Measurements from ENCODE around the gene CAMTA1.

CAMTA1 gene

GRCh38 chr1:7294636-7295035 lies 509.4 kb downstream of the CAMTA1 start:
- no peak overlapping the region for H3K4me3 ChIP-seq (ENCODE audit: low read depth in 1 of 5, low read length in 5 of 5)
- no peaks in the 10 kb centered on the region for H3K36me3 ChIP-seq (ENCODE audit: control insufficient read depth in 5 of 5, insufficient read depth in 5 of 5, low read length in 5 of 5)
- no peak overlapping the region for H3K9ac ChIP-seq (ENCODE audit: low read length in 5 of 5)
- H3K4me1 ChIP-seq (ENCODE audit: control insufficient read depth in 5 of 5, insufficient read depth in 5 of 5, low read length in 5 of 5), result peaks cover 6 to 37% (median 32%) of the 10 kb centered on the region in 5 donors
- peaks cover 0 to 4% (median 3%) of the 10 kb centered on the region in 5 donors for H3K9me3 ChIP-seq (ENCODE audit: control insufficient read depth in 5 of 5, low read length in 5 of 5)
- no peak overlapping the region for H3K27ac ChIP-seq (ENCODE audit: low read depth, low read length)
- H3K27me3 ChIP-seq (ENCODE audit: control insufficient read depth in 5 of 5, insufficient read depth in 4 of 5, low read length in 5 of 5), result peaks cover 0 to 3% (median 0%) of the 10 kb centered on the region in 5 donors

- Histone ChIP-seq H3K4me1 (ENCODE audit: control insufficient read depth in 5 of 5, insufficient read depth in 5 of 5, low read length in 5 of 5) (peaks cover 5 to 39% (median 36%) of the 10 kb centered on the region in 5 donors), H3K27ac (ENCODE audit: low read depth, low read length) (no peak overlapping the region), H3K9me3 (ENCODE audit: control insufficient read depth in 5 of 5, low read length in 5 of 5) (peaks cover 0 to 4% (median 3%) of the 10 kb centered on the region in 5 donors), H3K27me3 (ENCODE audit: control insufficient read depth in 5 of 5, insufficient read depth in 4 of 5, low read length in 5 of 5) (peaks cover 0 to 3% (median 0%) of the 10 kb centered on the region in 5 donors), H3K9ac (ENCODE audit: low read length in 5 of 5) (no peak overlapping the region), H3K36me3 (ENCODE audit: control insufficient read depth in 5 of 5, insufficient read depth in 5 of 5, low read length in 5 of 5) (no peaks in the 10 kb centered on the region), H3K4me3 (ENCODE audit: low read depth in 1 of 5, low read length in 5 of 5) (no peak overlapping the region)
These were observed 510.7 kb downstream of the CAMTA1 start for GRCh38 chr1:7295946-7296345.

GRCh38 chr1:7296968-7297367 lies 511.7 kb downstream of the CAMTA1 start:
- no peaks in the 10 kb centered on the region for H3K36me3 ChIP-seq (ENCODE audit: control insufficient read depth in 5 of 5, insufficient read depth in 5 of 5, low read length in 5 of 5)
- no peak overlapping the region for H3K4me3 ChIP-seq (ENCODE audit: low read depth in 1 of 5, low read length in 5 of 5)
- H3K4me1 ChIP-seq (ENCODE audit: control insufficient read depth in 5 of 5, insufficient read depth in 5 of 5, low read length in 5 of 5), result peaks cover 3 to 33% (median 26%) of the 10 kb centered on the region in 5 donors
- H3K9me3 ChIP-seq (ENCODE audit: control insufficient read depth in 5 of 5, low read length in 5 of 5), result peaks cover 0 to 4% (median 3%) of the 10 kb centered on the region in 5 donors
- peaks cover 0 to 3% (median 0%) of the 10 kb centered on the region in 5 donors for H3K27me3 ChIP-seq (ENCODE audit: control insufficient read depth in 5 of 5, insufficient read depth in 4 of 5, low read length in 5 of 5)
- no peak overlapping the region for H3K9ac ChIP-seq (ENCODE audit: low read length in 5 of 5)
- no peak overlapping the region for H3K27ac ChIP-seq (ENCODE audit: low read depth, low read length)

- peaks cover 3 to 25% (median 17%) of the 10 kb centered on the region in 5 donors for H3K4me1 ChIP-seq (ENCODE audit: control insufficient read depth in 5 of 5, insufficient read depth in 5 of 5, low read length in 5 of 5)
- H3K27ac ChIP-seq (ENCODE audit: low read depth, low read length), result no peak overlapping the region
- H3K36me3 ChIP-seq (ENCODE audit: control insufficient read depth in 5 of 5, insufficient read depth in 5 of 5, low read length in 5 of 5), result no peaks in the 10 kb centered on the region
- H3K9ac ChIP-seq (ENCODE audit: low read length in 5 of 5), result no peak overlapping the region
- H3K4me3 ChIP-seq (ENCODE audit: low read depth in 1 of 5, low read length in 5 of 5), result no peak overlapping the region
- peaks cover 0 to 4% (median 3%) of the 10 kb centered on the region in 5 donors for H3K9me3 ChIP-seq (ENCODE audit: control insufficient read depth in 5 of 5, low read length in 5 of 5)
- H3K27me3 ChIP-seq (ENCODE audit: control insufficient read depth in 5 of 5, insufficient read depth in 4 of 5, low read length in 5 of 5), result peaks cover 0 to 3% (median 0%) of the 10 kb centered on the region in 5 donors
These were observed 512.9 kb downstream of the CAMTA1 start for GRCh38 chr1:7298145-7298544.

GRCh38 chr1:7298749-7299151 lies 513.5 kb downstream of the CAMTA1 start:
- no peak overlapping the region for H3K9ac ChIP-seq (ENCODE audit: low read length in 5 of 5)
- no peak overlapping the region for H3K4me3 ChIP-seq (ENCODE audit: low read depth in 1 of 5, low read length in 5 of 5)
- no peak overlapping the region for H3K27ac ChIP-seq (ENCODE audit: low read depth, low read length)
- peaks cover 0 to 3% (median 0%) of the 10 kb centered on the region in 5 donors for H3K27me3 ChIP-seq (ENCODE audit: control insufficient read depth in 5 of 5, insufficient read depth in 4 of 5, low read length in 5 of 5)
- peaks cover 3 to 25% (median 17%) of the 10 kb centered on the region in 5 donors for H3K4me1 ChIP-seq (ENCODE audit: control insufficient read depth in 5 of 5, insufficient read depth in 5 of 5, low read length in 5 of 5)
- H3K9me3 ChIP-seq (ENCODE audit: control insufficient read depth in 5 of 5, low read length in 5 of 5), result peaks cover 0 to 4% (median 3%) of the 10 kb centered on the region in 5 donors
- no peaks in the 10 kb centered on the region for H3K36me3 ChIP-seq (ENCODE audit: control insufficient read depth in 5 of 5, insufficient read depth in 5 of 5, low read length in 5 of 5)

- H3K4me3 ChIP-seq (ENCODE audit: low read depth in 1 of 5, low read length in 5 of 5), result peak overlapping the region in 1 of 5 donors; percentile 4
- peak overlapping the region; percentile 34 for H3K27ac ChIP-seq (ENCODE audit: low read depth, low read length)
- H3K36me3 ChIP-seq (ENCODE audit: control insufficient read depth in 5 of 5, insufficient read depth in 5 of 5, low read length in 5 of 5), result no peaks in the 10 kb centered on the region
- peaks cover 0 to 4% (median 3%) of the 10 kb centered on the region in 5 donors for H3K9me3 ChIP-seq (ENCODE audit: control insufficient read depth in 5 of 5, low read length in 5 of 5)
- H3K27me3 ChIP-seq (ENCODE audit: control insufficient read depth in 5 of 5, insufficient read depth in 4 of 5, low read length in 5 of 5), result peaks cover 0 to 3% (median 0%) of the 10 kb centered on the region in 5 donors
- peak overlapping the region in 1 of 5 donors; percentile 31 for H3K9ac ChIP-seq (ENCODE audit: low read length in 5 of 5)
- H3K4me1 ChIP-seq (ENCODE audit: control insufficient read depth in 5 of 5, insufficient read depth in 5 of 5, low read length in 5 of 5), result peaks cover 3 to 25% (median 17%) of the 10 kb centered on the region in 5 donors
These were observed 514.1 kb downstream of the CAMTA1 start for GRCh38 chr1:7299329-7299799.

- Histone ChIP-seq H3K9me3 (ENCODE audit: control insufficient read depth in 5 of 5, low read length in 5 of 5) (peaks cover 0 to 4% (median 3%) of the 10 kb centered on the region in 5 donors), H3K27me3 (ENCODE audit: control insufficient read depth in 5 of 5, insufficient read depth in 4 of 5, low read length in 5 of 5) (peaks cover 0 to 3% (median 0%) of the 10 kb centered on the region in 5 donors), H3K9ac (ENCODE audit: low read length in 5 of 5) (no peak overlapping the region), H3K36me3 (ENCODE audit: control insufficient read depth in 5 of 5, insufficient read depth in 5 of 5, low read length in 5 of 5) (no peaks in the 10 kb centered on the region), H3K27ac (ENCODE audit: low read depth, low read length) (peak overlapping the region; percentile 34), H3K4me1 (ENCODE audit: control insufficient read depth in 5 of 5, insufficient read depth in 5 of 5, low read length in 5 of 5) (peaks cover 3 to 25% (median 17%) of the 10 kb centered on the region in 5 donors), H3K4me3 (ENCODE audit: low read depth in 1 of 5, low read length in 5 of 5) (no peak overlapping the region)
These were observed 514.7 kb downstream of the CAMTA1 start for GRCh38 chr1:7299994-7300393.

GRCh38 chr1:7300893-7301663 lies 515.8 kb downstream of the CAMTA1 start:
- H3K4me1 ChIP-seq (ENCODE audit: control insufficient read depth in 5 of 5, insufficient read depth in 5 of 5, low read length in 5 of 5), result peaks cover 3 to 25% (median 17%) of the 10 kb centered on the region in 5 donors
- peaks cover 0 to 4% (median 3%) of the 10 kb centered on the region in 5 donors for H3K9me3 ChIP-seq (ENCODE audit: control insufficient read depth in 5 of 5, low read length in 5 of 5)
- no peaks in the 10 kb centered on the region for H3K36me3 ChIP-seq (ENCODE audit: control insufficient read depth in 5 of 5, insufficient read depth in 5 of 5, low read length in 5 of 5)
- peaks cover 0 to 3% (median 0%) of the 10 kb centered on the region in 5 donors for H3K27me3 ChIP-seq (ENCODE audit: control insufficient read depth in 5 of 5, insufficient read depth in 4 of 5, low read length in 5 of 5)
- no peak overlapping the region for H3K4me3 ChIP-seq (ENCODE audit: low read depth in 1 of 5, low read length in 5 of 5)
- H3K9ac ChIP-seq (ENCODE audit: low read length in 5 of 5), result no peak overlapping the region
- no peak overlapping the region for H3K27ac ChIP-seq (ENCODE audit: low read depth, low read length)

GRCh38 chr1:7301664-7301981 lies 516.4 kb downstream of the CAMTA1 start:
- Histone ChIP-seq H3K4me1 (ENCODE audit: control insufficient read depth in 5 of 5, insufficient read depth in 5 of 5, low read length in 5 of 5) (peaks cover 3 to 25% (median 17%) of the 10 kb centered on the region in 5 donors), H3K9me3 (ENCODE audit: control insufficient read depth in 5 of 5, low read length in 5 of 5) (peaks cover 0 to 8% (median 4%) of the 10 kb centered on the region in 5 donors), H3K27ac (ENCODE audit: low read depth, low read length) (no peak overlapping the region), H3K27me3 (ENCODE audit: control insufficient read depth in 5 of 5, insufficient read depth in 4 of 5, low read length in 5 of 5) (peaks cover 0 to 3% (median 0%) of the 10 kb centered on the region in 5 donors), H3K36me3 (ENCODE audit: control insufficient read depth in 5 of 5, insufficient read depth in 5 of 5, low read length in 5 of 5) (no peaks in the 10 kb centered on the region), H3K4me3 (ENCODE audit: low read depth in 1 of 5, low read length in 5 of 5) (no peak overlapping the region), H3K9ac (ENCODE audit: low read length in 5 of 5) (no peak overlapping the region)

GRCh38 chr1:7302126-7302525 lies 516.9 kb downstream of the CAMTA1 start:
- H3K9ac ChIP-seq (ENCODE audit: low read length in 5 of 5), result no peak overlapping the region
- peaks cover 3 to 25% (median 17%) of the 10 kb centered on the region in 5 donors for H3K4me1 ChIP-seq (ENCODE audit: control insufficient read depth in 5 of 5, insufficient read depth in 5 of 5, low read length in 5 of 5)
- peaks cover 0 to 3% (median 0%) of the 10 kb centered on the region in 5 donors for H3K27me3 ChIP-seq (ENCODE audit: control insufficient read depth in 5 of 5, insufficient read depth in 4 of 5, low read length in 5 of 5)
- H3K27ac ChIP-seq (ENCODE audit: low read depth, low read length), result no peak overlapping the region
- peaks cover 0 to 13% (median 3%) of the 10 kb centered on the region in 5 donors for H3K9me3 ChIP-seq (ENCODE audit: control insufficient read depth in 5 of 5, low read length in 5 of 5)
- no peaks in the 10 kb centered on the region for H3K36me3 ChIP-seq (ENCODE audit: control insufficient read depth in 5 of 5, insufficient read depth in 5 of 5, low read length in 5 of 5)
- no peak overlapping the region for H3K4me3 ChIP-seq (ENCODE audit: low read depth in 1 of 5, low read length in 5 of 5)

Data from subcutaneous abdominal adipose tissue (tissue), 5 donors.